ENCODE measurements around the gene RREB1.

DNA sequence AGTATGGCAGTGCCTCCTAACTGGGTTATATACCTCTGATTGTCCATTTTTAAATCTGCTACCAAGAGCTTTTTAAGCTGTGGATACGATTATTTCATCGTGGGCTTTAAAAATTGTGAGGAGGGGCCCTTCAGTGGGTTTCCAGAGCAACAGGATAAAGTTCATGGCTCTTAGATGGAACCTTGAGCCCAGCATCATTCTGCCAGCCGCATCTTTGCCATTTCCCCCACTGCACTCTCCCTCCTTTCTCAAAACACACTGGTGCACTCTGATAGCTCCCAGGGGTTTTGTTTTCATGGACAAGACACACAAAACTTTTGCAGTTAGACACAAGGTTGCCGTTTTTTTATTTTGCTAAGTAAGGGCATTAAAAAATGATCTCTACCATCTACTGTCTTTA is 54.1 kb downstream of the RREB1 start:
- TF ChIP-seq, protein P1, sequence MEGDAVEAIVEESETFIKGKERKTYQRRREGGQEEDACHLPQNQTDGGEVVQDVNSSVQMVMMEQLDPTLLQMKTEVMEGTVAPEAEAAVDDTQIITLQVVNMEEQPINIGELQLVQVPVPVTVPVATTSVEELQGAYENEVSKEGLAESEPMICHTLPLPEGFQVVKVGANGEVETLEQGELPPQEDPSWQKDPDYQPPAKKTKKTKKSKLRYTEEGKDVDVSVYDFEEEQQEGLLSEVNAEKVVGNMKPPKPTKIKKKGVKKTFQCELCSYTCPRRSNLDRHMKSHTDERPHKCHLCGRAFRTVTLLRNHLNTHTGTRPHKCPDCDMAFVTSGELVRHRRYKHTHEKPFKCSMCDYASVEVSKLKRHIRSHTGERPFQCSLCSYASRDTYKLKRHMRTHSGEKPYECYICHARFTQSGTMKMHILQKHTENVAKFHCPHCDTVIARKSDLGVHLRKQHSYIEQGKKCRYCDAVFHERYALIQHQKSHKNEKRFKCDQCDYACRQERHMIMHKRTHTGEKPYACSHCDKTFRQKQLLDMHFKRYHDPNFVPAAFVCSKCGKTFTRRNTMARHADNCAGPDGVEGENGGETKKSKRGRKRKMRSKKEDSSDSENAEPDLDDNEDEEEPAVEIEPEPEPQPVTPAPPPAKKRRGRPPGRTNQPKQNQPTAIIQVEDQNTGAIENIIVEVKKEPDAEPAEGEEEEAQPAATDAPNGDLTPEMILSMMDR (IDR thresholded peaks at IDR 0.05): no peak
- no peak for TF ChIP-seq POLR2A (IDR thresholded peaks at IDR 0.05)

Measured in prostate gland (tissue), 2 donors.